NCI-H146 treated with DMSO at 0.1 percent for 48 hours (cell line): Measurements from ENCODE around the gene CHD5.

Experiments
- DNase-seq: peaks from one replicate; lab custom pipeline; 2025; ENCODE audit not compliant: unreplicated experiment; lab: John Stamatoyannopoulos, UW

CHD5 gene

DNA sequence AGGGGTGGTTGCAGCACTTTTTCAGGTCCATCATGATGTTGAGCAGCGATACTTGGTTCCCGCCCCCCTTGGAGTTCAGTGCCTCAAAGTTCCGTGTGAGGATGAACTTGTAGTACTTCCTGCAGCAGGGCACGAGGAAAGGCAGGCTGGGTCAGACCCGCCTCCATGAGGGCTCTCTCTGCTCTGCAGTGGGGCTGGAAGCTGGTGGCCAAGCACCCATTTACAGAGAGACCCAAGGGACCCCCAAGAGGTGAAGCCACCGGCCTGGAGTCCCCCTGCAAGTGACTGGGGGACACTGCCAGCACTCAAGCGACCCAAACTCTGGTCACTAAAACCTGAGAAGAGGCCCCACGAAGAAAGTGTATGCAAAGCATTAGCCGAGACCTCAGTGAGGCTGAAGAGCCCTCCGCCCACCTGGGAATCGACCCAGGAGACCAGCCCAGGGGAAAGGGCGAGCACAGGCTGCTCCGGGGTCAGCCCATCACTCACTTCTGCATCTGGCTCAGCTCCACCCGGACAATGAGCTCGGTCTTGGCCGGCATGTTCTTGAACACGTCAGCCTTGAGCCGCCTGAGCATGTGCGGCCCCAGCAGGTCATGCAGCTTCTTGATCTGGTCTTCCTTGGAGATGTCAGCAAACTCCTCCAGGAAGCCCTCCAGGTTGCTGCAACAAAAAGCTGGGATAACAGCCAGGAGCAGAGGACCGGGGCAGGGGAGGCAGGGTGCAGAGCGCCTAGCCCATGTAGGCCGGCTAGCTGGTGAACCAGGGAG is 45.2 kb downstream of the CHD5 start:
- no peak for DNase-seq

DNA sequence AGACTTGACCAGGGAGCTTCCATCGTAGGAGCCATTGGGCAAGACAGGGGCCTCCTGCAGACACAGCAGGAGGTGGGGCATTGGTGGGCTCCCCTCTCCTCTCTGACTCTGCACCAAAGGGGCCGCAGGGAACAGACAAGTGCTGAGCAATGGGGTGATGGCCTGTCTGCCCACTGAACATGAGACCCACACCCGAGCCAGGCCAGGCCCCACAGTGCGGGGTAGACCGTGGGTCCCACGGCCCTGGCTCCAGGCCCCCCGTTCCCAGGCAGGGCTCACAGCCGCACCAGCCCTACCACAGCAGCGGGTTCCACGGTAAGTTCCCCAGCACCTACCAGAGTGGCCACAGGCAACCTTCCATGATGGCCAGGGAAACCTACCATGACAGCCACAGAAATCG is 45.9 kb downstream of the CHD5 start:
- no peak for DNase-seq

DNA sequence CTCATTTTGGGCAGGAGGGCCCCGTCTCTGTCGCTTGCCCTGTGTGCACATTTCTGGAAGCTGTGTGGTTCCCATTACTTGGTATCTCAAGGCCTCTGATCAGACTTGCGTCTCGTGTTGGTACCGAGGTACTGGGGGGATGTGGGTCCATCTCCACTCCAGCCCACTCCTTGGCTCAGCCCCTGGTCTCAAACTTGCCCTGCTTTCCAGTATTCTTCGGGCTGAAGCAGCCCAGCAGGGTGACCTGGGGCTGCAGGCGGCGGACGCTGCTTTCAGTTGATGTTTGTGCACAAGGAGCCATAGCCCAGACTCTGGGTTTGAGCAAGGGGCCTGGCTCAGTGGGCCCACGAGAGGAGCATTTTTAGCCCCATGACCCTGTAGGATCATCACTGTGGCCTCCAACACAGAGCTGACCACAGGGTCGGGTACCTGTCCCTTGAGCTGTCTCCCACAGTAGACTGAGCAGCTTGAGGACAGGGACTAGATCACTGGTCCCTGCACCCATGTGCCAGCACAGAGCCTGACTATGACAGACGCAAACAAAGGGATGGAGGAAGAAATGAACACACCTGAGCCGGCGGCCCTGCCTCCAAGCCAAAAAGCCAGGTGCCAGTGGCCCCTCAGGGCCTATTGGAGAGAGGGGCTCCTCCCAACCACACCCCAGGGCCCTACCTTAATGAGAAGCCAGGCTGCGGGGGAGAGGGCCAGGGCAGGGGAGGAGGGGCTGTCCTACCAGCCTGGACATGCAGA is 46.8 kb downstream of the CHD5 start:
- no peak for DNase-seq

- DNase-seq = no peak
Measured at GRCh38 chr1:6131561-6131960, 48.6 kb downstream of the CHD5 start.

GRCh38 chr1:6130596-6130995 is 49.5 kb downstream of the CHD5 start:
- DNase-seq = no peak

GRCh38 chr1:6130036-6130435 is 50.1 kb downstream of the CHD5 start:
- DNase-seq = no peak

- no peak for DNase-seq
Measured at GRCh38 chr1:6129313-6129712, 50.8 kb downstream of the CHD5 start.

DNA sequence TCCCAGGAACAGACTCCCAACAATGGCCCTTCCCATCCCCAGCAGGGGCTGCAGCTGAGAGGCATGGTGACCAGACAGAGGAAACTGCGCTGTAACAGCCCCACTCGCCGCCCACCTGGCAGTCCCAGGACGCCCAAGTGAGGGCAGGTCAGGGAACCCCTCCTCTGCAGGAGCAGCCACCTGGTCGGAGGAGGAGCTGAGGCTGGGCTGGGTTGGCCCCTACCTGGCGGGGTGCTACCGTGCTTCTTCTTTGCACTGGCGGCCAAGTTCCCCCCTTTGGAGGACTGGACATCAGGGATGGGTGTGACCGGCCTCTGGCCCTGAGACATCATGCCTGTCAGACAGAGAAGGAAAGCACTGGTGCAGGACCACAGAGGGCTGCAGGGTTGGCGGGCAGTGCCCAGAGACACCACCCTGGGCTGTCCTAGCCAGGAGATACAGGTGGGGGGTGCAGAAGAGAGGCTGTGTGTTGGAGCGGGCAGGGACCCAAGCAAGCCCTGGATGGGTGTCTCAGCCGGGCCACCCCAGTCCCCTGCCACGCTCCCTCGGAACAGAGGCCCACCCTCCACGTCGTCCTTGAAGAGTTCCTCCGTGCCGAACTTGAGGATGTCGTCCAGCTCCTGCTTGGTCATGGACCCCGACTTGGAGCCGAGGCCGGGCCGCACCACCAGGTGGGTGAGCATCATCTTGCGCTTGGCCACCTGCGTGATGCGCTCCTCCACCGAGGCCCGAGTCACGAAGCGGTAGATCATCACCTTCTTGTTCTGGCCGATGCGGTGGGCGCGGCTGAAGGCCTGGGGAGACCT is 51.6 kb downstream of the CHD5 start:
- no peak for DNase-seq

GRCh38 chr1:6127587-6128163 is 52.4 kb downstream of the CHD5 start:
- peak; percentile 5 for DNase-seq

GRCh38 chr1:6126521-6127067 is 53.5 kb downstream of the CHD5 start:
- DNase-seq = no peak

GRCh38 chr1:6126028-6126427 is 54.1 kb downstream of the CHD5 start:
- DNase-seq = no peak

DNA sequence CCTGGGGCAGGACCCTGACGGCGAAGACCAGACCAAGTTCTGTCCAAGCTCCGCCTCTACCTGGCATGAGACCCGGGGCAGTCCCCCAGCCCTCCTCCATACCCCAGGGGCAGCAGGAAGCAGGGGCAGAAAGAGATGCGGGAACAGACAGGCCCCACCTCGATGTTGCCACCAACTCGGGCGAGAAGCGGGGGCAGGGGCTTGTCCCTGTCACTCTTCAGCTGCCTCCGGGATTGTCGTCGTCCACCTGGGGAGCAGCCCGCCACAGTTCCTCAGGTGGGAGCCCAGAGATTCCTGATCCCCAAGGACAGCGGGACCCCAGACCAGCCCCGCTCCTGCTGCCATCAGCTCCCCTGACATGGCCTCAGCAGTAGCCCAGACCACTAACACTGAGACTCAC is 54.8 kb downstream of the CHD5 start:
- DNase-seq = no peak

GRCh38 chr1:6124746-6125365 is 55.3 kb downstream of the CHD5 start:
- DNase-seq = no peak

- DNase-seq = no peak
Measured at GRCh38 chr1:6124341-6124740, 55.8 kb downstream of the CHD5 start.

DNA sequence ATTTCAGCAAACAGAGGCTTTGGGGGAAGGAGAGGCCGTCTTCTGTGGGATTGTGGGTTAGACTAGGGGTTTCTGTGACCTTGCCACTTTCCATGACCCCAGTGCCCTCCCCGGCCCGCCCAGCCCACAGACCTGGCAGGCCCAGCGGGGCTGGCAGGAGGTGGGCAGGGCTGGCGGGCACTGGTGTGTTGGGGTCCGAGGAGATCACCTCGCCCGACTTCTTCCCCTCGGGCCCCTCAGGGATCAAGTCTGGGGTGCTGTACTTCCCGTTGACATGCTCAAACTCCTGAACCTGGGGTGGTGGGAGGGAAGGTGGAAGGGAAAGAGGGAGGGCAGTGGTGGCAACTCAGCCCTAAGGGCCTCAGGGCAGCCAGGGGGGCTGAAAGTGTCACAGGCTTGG is 56.3 kb downstream of the CHD5 start:
- DNase-seq = no peak

GRCh38 chr1:6123083-6123482 is 57.0 kb downstream of the CHD5 start:
- DNase-seq = no peak

DNA sequence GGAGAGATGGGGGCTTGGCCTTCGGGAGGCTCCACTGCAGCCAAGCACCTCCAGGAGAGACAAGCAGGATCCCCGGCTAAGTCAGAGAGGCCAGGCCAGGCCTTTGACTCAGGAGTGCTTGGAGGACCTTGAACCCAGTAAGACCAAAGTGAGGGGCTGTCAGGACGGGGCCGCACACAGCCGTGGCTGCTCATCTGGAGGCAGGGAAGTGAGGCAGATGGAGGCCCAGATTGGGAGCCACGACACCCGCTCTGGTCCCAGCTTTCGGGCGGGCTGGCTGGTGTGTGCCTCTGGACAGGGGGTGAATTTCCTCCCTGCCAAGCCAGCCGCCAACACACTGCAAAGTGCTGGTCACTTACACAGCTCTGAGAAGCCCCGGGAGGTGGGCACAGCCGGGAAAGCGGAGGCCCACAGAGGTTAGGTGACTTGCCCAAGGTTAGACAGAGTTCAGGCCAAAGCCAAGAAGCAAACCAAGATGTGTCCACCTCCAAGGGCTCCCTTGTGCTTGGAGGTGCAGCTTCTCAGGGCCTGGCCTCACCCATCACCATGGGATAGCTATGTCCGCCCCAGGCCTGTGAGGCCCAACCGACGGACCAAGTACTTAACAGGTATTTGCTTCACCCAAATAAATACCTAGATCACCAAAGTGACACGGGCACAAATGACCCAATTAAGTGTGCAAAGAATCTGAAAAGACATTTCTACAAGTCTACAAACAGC is 58.3 kb downstream of the CHD5 start:
- no peak for DNase-seq

- no peak for DNase-seq
Measured at GRCh38 chr1:6121021-6121421, 59.1 kb downstream of the CHD5 start.

DNA sequence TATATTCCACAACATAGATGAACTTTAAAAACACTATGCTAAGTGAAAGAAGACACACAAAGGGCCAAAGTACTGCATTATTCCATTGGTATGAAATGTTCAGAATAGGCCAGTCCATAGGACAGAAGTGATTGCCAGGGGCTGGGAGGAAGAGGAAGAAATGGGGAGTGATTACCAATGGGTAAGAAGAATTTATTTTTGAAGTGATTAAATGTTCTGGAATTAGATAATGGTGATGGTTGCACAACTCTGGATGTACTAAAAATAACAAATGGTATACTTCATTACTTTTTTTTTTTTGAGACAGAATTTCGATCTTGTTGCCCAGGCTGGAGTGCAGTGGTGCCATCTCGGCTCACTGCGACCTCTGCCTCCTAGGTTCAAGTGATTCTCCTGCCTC is 61.7 kb downstream of the CHD5 start:
- no peak for DNase-seq

- DNase-seq = no peak
Measured at GRCh38 chr1:6117624-6118023, 62.5 kb downstream of the CHD5 start.
